Prostate gland (tissue), 2 donors: ENCODE results near the gene OLA1. TPM values are rescaled to one million over a fixed set of nuclear protein-coding genes. Genes with fewer than 3 reads are reported as not detected.

ENCODE experiments used
- DNase-seq: peaks from one replicate; pipeline ENCODE4 v3.0.0-alpha.2; 2019; ENCODE audit warnings: low spot score
- H3K27ac ChIP-seq, 2 donors: fragments of 200-600 bp; sonication (generic); 2 replicates each; pipeline ENCODE4 v1.5.1; 2017 to 2019
- H3K27me3 ChIP-seq: fragments of 200-600 bp; sonication (generic); replicated peaks from 2 replicates; pipeline ENCODE4 v1.5.1; 2019; ENCODE audit not compliant: insufficient read depth
- H3K36me3 ChIP-seq, 2 donors: fragments of 200-600 bp; sonication (generic); 1 replicate in 1 of 2; 2 replicates in 1 of 2; pipeline versions ENCODE4 v1.5.1 to v1.8.1; 2017 to 2019
- H3K4me1 ChIP-seq: fragments of 200-600 bp; sonication (generic); replicated peaks from 2 replicates; pipeline ENCODE4 v1.5.1; 2019
- H3K4me3 ChIP-seq, 2 donors: fragments of 200-600 bp; sonication (generic); 2 replicates each; pipeline ENCODE4 v1.5.1; 2017 to 2019
- H3K9me3 ChIP-seq: fragments of 200-600 bp; sonication (generic); 2 replicates; pipeline ENCODE4 v1.5.1; 2017
- POLR2A ChIP-seq: fragments of 450-650 bp; IDR thresholded peaks from one replicate; pipeline ENCODE4 v1.6.1; 2016; ENCODE audit warnings: antibody characterized with exemption, mild to moderate bottlenecking
- POLR2AphosphoS5 ChIP-seq: sonication (generic); formaldehyde crosslinking; IDR thresholded peaks from one replicate; pipeline ENCODE4 v1.6.1; 2017; ENCODE audit warnings: antibody characterized with exemption
- WGBS: methylation state at CpG from one replicate; pipeline ENCODE4 v1.1.5; 2018; 5-methylcytosine and 5-hydroxymethylcytosine counted together
- intact Hi-C: fragments of 100-400 bp; cut with DNase I; formaldehyde crosslinking; loops from one replicate; pipeline ENCODE4 v1.14.2; 2022
- total RNA-seq, 2 donors: library from RNA; depleted of rRNA; stranded (reverse); fragments of >200 nt; gene quantifications; one replicate each; pipeline ENCODE4 v1.1.0, GENCODE V29; 2016
- TF ChIP-seq, protein P1 (sequence below), 4 experiments: fragments of 200-600 bp in 2 of 4; fragments of 450-650 bp in 2 of 4; sonication (generic) in 2 of 4; IDR thresholded peaks; 1 replicate in 3 of 4; 2 replicates in 1 of 4; pipeline ENCODE4 v1.5.1; 2016 to 2019; ENCODE audit warnings: antibody characterized with exemption in 4 of 4, mild to moderate bottlenecking in 2 of 4, moderate library complexity in 2 of 4

The OLA1 gene
- total RNA-seq, 2 donors from 2014 or later = 40.9 to 43.9 TPM

DNA sequence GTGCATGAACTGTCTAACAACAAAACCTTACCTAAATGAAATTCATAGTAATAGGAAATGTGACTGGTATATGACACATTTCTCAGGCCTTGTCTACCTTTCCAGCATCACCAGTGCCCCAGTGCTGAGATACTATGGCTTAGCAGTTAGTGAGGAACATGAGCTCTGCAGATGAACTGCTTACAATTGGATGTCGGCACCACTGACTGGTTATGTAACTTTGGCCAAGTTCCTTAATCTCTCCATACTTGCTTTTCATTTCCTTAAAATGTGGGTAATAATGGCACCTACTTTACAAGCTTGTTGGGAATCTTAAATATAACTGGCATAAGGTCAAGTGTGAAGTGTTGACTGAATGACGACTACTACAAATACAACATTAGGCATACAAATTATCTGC lies 136.3 kb downstream of the OLA1 start:
- H3K27me3 ChIP-seq = no peaks in the 10 kb centered on the region
- no peak overlapping the region for H3K4me3 ChIP-seq
- no peak overlapping the region for H3K27ac ChIP-seq
- no peaks in the 10 kb centered on the region for H3K9me3 ChIP-seq
- no peaks in the 10 kb centered on the region for H3K4me1 ChIP-seq
- intact Hi-C loops = no loop called here
- no peak for DNase-seq
- WGBS = 89% methylated on average over 2 of the region's 2 CpGs
- no peaks in the 10 kb centered on the region for H3K36me3 ChIP-seq
- TF ChIP-seq, protein P1, sequence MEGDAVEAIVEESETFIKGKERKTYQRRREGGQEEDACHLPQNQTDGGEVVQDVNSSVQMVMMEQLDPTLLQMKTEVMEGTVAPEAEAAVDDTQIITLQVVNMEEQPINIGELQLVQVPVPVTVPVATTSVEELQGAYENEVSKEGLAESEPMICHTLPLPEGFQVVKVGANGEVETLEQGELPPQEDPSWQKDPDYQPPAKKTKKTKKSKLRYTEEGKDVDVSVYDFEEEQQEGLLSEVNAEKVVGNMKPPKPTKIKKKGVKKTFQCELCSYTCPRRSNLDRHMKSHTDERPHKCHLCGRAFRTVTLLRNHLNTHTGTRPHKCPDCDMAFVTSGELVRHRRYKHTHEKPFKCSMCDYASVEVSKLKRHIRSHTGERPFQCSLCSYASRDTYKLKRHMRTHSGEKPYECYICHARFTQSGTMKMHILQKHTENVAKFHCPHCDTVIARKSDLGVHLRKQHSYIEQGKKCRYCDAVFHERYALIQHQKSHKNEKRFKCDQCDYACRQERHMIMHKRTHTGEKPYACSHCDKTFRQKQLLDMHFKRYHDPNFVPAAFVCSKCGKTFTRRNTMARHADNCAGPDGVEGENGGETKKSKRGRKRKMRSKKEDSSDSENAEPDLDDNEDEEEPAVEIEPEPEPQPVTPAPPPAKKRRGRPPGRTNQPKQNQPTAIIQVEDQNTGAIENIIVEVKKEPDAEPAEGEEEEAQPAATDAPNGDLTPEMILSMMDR (IDR thresholded peaks at IDR 0.05) = no peak
- TF ChIP-seq POLR2AphosphoS5 (no peak), POLR2A (no peak)

DNA sequence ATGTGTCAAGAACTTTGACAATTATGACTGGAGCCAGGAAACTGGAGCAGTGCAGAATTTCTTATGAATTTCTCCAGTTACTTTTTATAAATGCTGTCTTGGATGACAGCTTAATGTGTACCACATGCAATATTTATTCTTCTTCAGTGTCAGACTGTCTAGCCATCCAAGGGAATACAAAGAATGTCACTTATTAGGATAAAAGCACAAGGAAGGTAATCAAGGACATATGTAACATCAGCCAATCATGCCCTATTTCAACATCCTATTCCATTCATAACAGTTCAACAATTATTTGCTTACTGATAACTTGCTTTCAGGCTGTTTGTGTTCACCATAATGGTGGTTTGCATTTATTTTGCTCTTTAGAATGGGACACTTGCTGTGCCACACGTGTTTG lies 139.8 kb downstream of the OLA1 start:
- no peak for TF ChIP-seq POLR2AphosphoS5
- TF ChIP-seq, protein P1 (IDR thresholded peaks at IDR 0.05) = no peak
- no peak for TF ChIP-seq POLR2A
- no peak overlapping the region for H3K4me3 ChIP-seq
- no peaks in the 10 kb centered on the region for H3K9me3 ChIP-seq
- H3K27me3 ChIP-seq = no peaks in the 10 kb centered on the region
- WGBS = 91% methylated on average over 1 of the region's 1 CpG
- intact Hi-C loops = no loop called here
- H3K4me1 ChIP-seq = no peaks in the 10 kb centered on the region
- no peaks in the 10 kb centered on the region for H3K36me3 ChIP-seq
- no peak overlapping the region for H3K27ac ChIP-seq
- no peak for DNase-seq

DNA sequence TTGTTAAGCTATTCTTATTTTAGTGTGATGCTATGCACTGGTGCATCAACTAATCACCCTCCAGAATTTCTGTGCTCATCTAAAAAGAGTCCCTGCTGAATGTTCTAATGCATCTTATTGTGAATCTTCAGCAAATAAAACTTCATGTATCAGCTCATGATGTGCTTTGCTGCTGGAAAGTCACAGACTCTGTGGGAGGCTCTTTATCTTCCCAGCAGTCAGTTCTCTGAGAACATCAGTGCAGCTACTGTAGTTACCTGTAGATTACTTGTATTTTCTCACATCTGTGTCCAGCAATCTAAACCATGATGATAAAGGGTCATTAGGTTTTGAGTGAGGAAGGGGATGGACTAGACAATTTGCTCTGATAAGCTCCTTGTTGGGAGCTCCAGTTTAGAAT lies 141.6 kb downstream of the OLA1 start:
- Histone ChIP-seq H3K27me3 (no peaks in the 10 kb centered on the region), H3K27ac (no peak overlapping the region), H3K9me3 (no peaks in the 10 kb centered on the region), H3K4me3 (no peak overlapping the region), H3K36me3 (no peaks in the 10 kb centered on the region), H3K4me1 (no peaks in the 10 kb centered on the region)
- TF ChIP-seq POLR2AphosphoS5 = no peak
- no peak for TF ChIP-seq POLR2A
- TF ChIP-seq, protein P1 (IDR thresholded peaks at IDR 0.05) = no peak
- no peak for DNase-seq
- intact Hi-C loops = no loop called here

DNA sequence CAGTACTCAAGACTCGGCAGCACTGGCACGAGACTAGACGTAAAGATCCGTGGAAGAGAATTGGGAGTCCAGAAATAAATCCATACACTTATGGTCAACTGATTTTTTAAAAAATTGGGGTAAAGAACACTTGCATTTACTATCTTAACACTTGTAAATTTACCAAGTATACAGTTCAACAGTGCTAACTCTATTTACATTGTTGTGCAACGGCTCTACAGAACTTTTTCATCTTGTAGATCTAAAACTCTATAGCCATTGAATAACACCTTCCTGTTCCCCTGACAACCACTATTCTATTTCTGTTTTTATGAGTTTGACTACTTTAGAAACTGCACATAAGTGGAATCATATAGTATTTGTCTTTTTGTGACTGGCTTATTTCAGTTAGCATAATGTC lies 153.8 kb downstream of the OLA1 start:
- Histone ChIP-seq H3K27me3 (no peaks in the 10 kb centered on the region), H3K27ac (no peak overlapping the region), H3K36me3 (no peaks in the 10 kb centered on the region), H3K4me3 (no peak overlapping the region), H3K4me1 (no peaks in the 10 kb centered on the region), H3K9me3 (no peaks in the 10 kb centered on the region)
- DNase-seq = no peak
- 76% methylated on average over 5 of the region's 5 CpGs for WGBS
- TF ChIP-seq POLR2AphosphoS5 = no peak
- TF ChIP-seq, protein P1 (IDR thresholded peaks at IDR 0.05) = no peak
- no peak for TF ChIP-seq POLR2A
- intact Hi-C loops = no loop called here

DNA sequence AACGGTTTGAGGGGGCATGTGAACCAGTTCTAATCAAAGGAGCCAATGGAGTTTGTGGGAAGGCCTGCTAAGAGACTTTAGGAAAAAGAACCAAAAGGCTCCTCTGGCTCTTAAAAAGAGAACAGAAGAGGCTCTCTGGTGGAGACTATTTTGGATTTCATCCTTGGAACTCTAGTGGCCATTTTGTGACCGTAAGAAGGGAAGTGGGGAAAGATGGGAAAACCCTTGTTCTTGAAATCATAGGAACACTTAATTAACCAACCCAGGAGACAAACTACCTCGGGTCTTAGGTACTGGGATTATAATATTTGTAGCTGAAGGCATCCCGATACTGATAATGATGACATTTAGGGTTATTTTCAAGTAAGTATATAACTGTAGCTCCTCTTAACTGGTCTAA lies 157.9 kb downstream of the OLA1 start:
- WGBS = 93% methylated on average over 4 of the region's 4 CpGs
- Histone ChIP-seq H3K4me1 (no peaks in the 10 kb centered on the region), H3K27me3 (no peaks in the 10 kb centered on the region), H3K36me3 (no peaks in the 10 kb centered on the region), H3K9me3 (no peaks in the 10 kb centered on the region), H3K27ac (no peak overlapping the region), H3K4me3 (no peak overlapping the region)
- intact Hi-C loops = no loop called here
- no peak for DNase-seq
- TF ChIP-seq POLR2A (no peak), POLR2AphosphoS5 (no peak)
- TF ChIP-seq, protein P1 (IDR thresholded peaks at IDR 0.05) = no peak
